ENCODE measurements around the gene PYDC1. TPM values are rescaled to one million over a fixed set of nuclear protein-coding genes. Genes with fewer than 3 reads are reported as not detected.

Gene PYDC1
- total and polyA plus RNA-seq, 10 of the 15 experiments (the other 5 are each of a cell fraction or from before 2014, with no cell fraction given): not detected

DNA sequence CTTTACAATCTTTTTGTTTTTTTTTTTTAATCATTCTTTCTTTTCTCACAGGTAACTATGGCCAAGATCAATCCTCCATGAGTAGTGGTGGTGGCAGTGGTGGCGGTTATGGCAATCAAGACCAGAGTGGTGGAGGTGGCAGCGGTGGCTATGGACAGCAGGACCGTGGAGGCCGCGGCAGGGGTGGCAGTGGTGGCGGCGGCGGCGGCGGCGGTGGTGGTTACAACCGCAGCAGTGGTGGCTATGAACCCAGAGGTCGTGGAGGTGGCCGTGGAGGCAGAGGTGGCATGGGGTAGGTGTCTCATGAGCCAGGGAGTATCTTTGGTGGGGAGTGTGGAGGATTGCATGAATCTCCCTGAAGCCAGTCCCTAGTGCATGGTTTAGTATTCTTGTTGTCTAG, 32.0 kb downstream of the PYDC1 start:
- TF ChIP-seq NR2C2 (IDR thresholded peaks at IDR 0.05; ENCODE audit: borderline replicate concordance, control insufficient read depth, insufficient read length, low read depth) (no peak), POLR2A (IDR thresholded peaks at IDR 0.05; ENCODE audit: low read depth, low read length) (peak; percentile 49)
- DNase-seq (ENCODE audit: low read depth, low spot score) (no peak), FAIRE-seq (no peak), ATAC-seq (no peak)
- RAD21 ChIA-PET (ENCODE audit: unreplicated experiment): interaction anchor here (2.1 kb wide), 1 partner anchor 17 kb away, joined by 8 read pairs; the partner anchor contains the start of gene PYCARD
- in situ Hi-C loops (cut with MboI) (no loop called here), intact Hi-C loops (cut with micrococcal nuclease; ENCODE audit: unreplicated experiment) (loop anchor here (5.0 to 10.0 kb wide), 2 partner anchors 188 to 690 kb away; partner anchors contain the start of gene ZNF267)
- POLR2A ChIA-PET: interaction anchor here (0.6 to 1.8 kb wide), 5 partner anchors 8 to 24 kb away, joined by 3 to 12 read pairs (median 5); partner anchors contain the start of gene PYCARD
- H4K20me1 ChIP-seq (ENCODE audit: control insufficient read depth, insufficient read depth): peaks cover 26% of the 10 kb centered on the region
- CTCF ChIA-PET: interaction anchor here (0.7 to 1.1 kb wide), 5 partner anchors 41 to 180 kb away, joined by 3 to 4 read pairs (median 3); no protein-coding TSS in a partner anchor
- H2AFZ ChIP-seq (ENCODE audit: control insufficient read depth, low read depth, low read length): no peak overlapping the region
- SMC1A ChIA-PET (ENCODE audit: uncharacterized antibody, unreplicated experiment): interaction anchor here (0.8 to 1.2 kb wide), 2 partner anchors 39 to 274 kb away, joined by 3 read pairs; partner anchors contain the start of gene ARMC5
- H3K27me3 ChIP-seq (replicated peaks in 1 of 2; ENCODE audit: control insufficient read depth in 2 of 2, insufficient read depth in 2 of 2, low read length in 1 of 2): no peaks in the 10 kb centered on the region
- H3K4me2 ChIP-seq (ENCODE audit: control insufficient read depth, insufficient read depth): no peak overlapping the region
- BruUV-seq (replicated peaks): no TSS peak
- H3K4me1 ChIP-seq (ENCODE audit: control insufficient read depth, insufficient read depth, low read length): no peaks in the 10 kb centered on the region; the same call in 1 of the 2 replicates
- WGBS (ENCODE audit: insufficient coverage, insufficient replicate concordance, low lambda C conversion rate, missing lambda C conversion rate): 97% methylated on average over 14 of the region's 14 CpGs
- no peaks in the 10 kb centered on the region for H3K9me3 ChIP-seq (replicated peaks; ENCODE audit: control insufficient read depth, insufficient read depth, low read length)
- no peak overlapping the region for H3K4me3 ChIP-seq
- H3K9ac ChIP-seq (ENCODE audit: control insufficient read depth, insufficient read depth, low read length): no peak overlapping the region
- H3K79me2 ChIP-seq (ENCODE audit: control insufficient read depth, insufficient read depth, low read length): peaks cover 85% of the 10 kb centered on the region
- no peak overlapping the region for H3K27ac ChIP-seq (ENCODE audit: control insufficient read depth, insufficient read depth)
- H3K36me3 ChIP-seq (ENCODE audit: control insufficient read depth in 2 of 2, insufficient read depth in 2 of 2, low read length in 1 of 2): peaks cover 31 to 56% of the 10 kb centered on the region in 2 experiments

DNA sequence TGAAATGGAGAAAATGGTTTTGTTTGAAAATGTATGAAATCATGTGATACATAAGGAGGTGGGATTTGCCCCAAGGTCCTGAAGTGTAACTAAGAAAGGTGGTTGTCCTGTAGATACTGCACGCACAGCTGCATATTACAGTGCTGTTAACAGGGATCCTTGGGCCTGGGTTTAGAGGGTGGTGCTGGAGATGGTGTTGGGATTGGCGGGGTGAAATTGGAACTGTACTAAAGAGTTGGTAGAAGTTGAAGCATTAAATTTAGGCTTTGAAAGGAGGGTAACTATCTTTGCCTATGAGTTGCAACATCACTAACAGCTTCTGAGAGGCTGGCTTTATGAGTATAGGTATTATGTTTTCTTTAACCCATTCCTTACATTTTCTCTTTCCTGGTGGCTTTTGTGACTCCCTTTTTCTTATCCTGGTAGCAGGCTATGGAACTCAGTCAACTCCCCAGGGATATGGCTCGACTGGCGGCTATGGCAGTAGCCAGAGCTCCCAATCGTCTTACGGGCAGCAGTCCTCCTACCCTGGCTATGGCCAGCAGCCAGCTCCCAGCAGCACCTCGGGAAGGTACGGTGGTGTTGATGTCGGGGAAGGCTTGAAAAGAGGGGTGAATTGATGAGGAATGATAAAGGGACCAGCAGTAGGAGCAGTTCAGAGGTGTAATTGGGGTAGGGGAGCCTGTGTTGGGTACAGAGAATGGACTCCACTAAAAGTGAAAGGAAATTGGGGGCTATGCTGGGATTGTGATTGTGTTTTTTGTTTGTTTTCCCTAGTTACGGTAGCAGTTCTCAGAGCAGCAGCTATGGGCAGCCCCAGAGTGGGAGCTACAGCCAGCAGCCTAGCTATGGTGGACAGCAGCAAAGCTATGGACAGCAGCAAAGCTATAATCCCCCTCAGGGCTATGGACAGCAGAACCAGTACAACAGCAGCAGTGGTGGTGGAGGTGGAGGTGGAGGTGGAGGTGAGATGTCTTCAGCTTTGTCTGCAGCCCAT, 33.2 kb downstream of the PYDC1 start:
- Histone ChIP-seq H2AFZ (ENCODE audit: control insufficient read depth, low read depth, low read length) (no peak overlapping the region), H3K79me2 (ENCODE audit: control insufficient read depth, insufficient read depth, low read length) (peaks cover 83% of the 10 kb centered on the region), H3K4me2 (ENCODE audit: control insufficient read depth, insufficient read depth) (peak overlapping the region; percentile 87), H3K9ac (ENCODE audit: control insufficient read depth, insufficient read depth, low read length) (peak overlapping the region; percentile 91; the same call in 1 of the 2 replicates), H3K4me3 (peak overlapping the region; percentile 87), H3K27ac (ENCODE audit: control insufficient read depth, insufficient read depth) (no peak overlapping the region), H3K4me1 (ENCODE audit: control insufficient read depth, insufficient read depth, low read length) (peaks cover 7% of the 10 kb centered on the region), H3K27me3 (replicated peaks in 1 of 2; ENCODE audit: control insufficient read depth in 2 of 2, insufficient read depth in 2 of 2, low read length in 1 of 2) (no peaks in the 10 kb centered on the region), H4K20me1 (ENCODE audit: control insufficient read depth, insufficient read depth) (peaks cover 26% of the 10 kb centered on the region), H3K9me3 (replicated peaks; ENCODE audit: control insufficient read depth, insufficient read depth, low read length) (no peaks in the 10 kb centered on the region), H3K36me3 (ENCODE audit: control insufficient read depth in 2 of 2, insufficient read depth in 2 of 2, low read length in 1 of 2) (peaks cover 25 to 47% of the 10 kb centered on the region in 2 experiments)
- CTCF ChIA-PET: interaction anchor here (0.7 to 2.2 kb wide), 6 partner anchors 42 to 260 kb away, joined by 3 to 4 read pairs (median 3); no protein-coding TSS in a partner anchor
- peak; percentile 35; the same call in 1 of the 2 replicates for TF ChIP-seq HDGF (IDR thresholded peaks at IDR 0.05)
- peak; percentile 73 for TF ChIP-seq POLR2AphosphoS5 (IDR thresholded peaks at IDR 0.05; ENCODE audit: low read length)
- peak; percentile 14; the same call in 1 of the 2 replicates for TF ChIP-seq SMAD5 (IDR thresholded peaks at IDR 0.05; ENCODE audit: low read depth)
- TF ChIP-seq, protein P1, sequence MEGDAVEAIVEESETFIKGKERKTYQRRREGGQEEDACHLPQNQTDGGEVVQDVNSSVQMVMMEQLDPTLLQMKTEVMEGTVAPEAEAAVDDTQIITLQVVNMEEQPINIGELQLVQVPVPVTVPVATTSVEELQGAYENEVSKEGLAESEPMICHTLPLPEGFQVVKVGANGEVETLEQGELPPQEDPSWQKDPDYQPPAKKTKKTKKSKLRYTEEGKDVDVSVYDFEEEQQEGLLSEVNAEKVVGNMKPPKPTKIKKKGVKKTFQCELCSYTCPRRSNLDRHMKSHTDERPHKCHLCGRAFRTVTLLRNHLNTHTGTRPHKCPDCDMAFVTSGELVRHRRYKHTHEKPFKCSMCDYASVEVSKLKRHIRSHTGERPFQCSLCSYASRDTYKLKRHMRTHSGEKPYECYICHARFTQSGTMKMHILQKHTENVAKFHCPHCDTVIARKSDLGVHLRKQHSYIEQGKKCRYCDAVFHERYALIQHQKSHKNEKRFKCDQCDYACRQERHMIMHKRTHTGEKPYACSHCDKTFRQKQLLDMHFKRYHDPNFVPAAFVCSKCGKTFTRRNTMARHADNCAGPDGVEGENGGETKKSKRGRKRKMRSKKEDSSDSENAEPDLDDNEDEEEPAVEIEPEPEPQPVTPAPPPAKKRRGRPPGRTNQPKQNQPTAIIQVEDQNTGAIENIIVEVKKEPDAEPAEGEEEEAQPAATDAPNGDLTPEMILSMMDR (IDR thresholded peaks at IDR 0.05 in 2 of 3, conservative IDR thresholded peaks at IDR 0.05 in 1 of 3; ENCODE audit: control insufficient read depth in 2 of 3, extremely low read depth in 1 of 3, insufficient read depth in 1 of 3, low read depth in 3 of 3, low read length in 3 of 3): no peak
- TF ChIP-seq GABPA (IDR thresholded peaks at IDR 0.05; ENCODE audit: low read depth): no peak
- 0 out of 2 replicates have a peak, but pooled peaks have one; percentile 22 for TF ChIP-seq FOXM1 (IDR thresholded peaks at IDR 0.05; ENCODE audit: low read depth, low read length)
- no peak for TF ChIP-seq MEF2B (IDR thresholded peaks at IDR 0.05; ENCODE audit: partially characterized antibody, poor library complexity, severe bottlenecking)
- TF ChIP-seq NFXL1 (IDR thresholded peaks at IDR 0.05; ENCODE audit: borderline replicate concordance): no peak
- no peak for TF ChIP-seq NRF1 (conservative IDR thresholded peaks at IDR 0.05; ENCODE audit: low read depth, low read length)
- TF ChIP-seq POLR2A (IDR thresholded peaks at IDR 0.05; ENCODE audit: low read depth, low read length): peak; percentile 41; the same call in 1 of the 2 replicates
- TSS peak; percentile 48 for BruUV-seq (replicated peaks)
- SMC1A ChIA-PET (ENCODE audit: uncharacterized antibody, unreplicated experiment): interaction anchor here (1.0 to 1.8 kb wide), 4 partner anchors 38 to 202 kb away, joined by 3 to 4 read pairs (median 3); no protein-coding TSS in a partner anchor
- 79% methylated on average over 10 of the region's 10 CpGs for WGBS (ENCODE audit: insufficient coverage, insufficient replicate concordance, low lambda C conversion rate, missing lambda C conversion rate)
- intact Hi-C loops (cut with micrococcal nuclease; ENCODE audit: unreplicated experiment) (loop anchor here (5.0 to 10.0 kb wide), 2 partner anchors 186 to 691 kb away; partner anchors contain the start of gene ZNF267), in situ Hi-C loops (cut with MboI) (no loop called here)
- RAD21 ChIA-PET (ENCODE audit: unreplicated experiment): interaction anchor here (1.3 to 2.1 kb wide), 3 partner anchors 19 to 66 kb away, joined by 3 to 8 read pairs (median 4); partner anchors contain the start of genes KAT8 and PYCARD
- ATAC-seq (no peak), FAIRE-seq (no peak), DNase-seq (ENCODE audit: low read depth, low spot score) (no peak)
- POLR2A ChIA-PET: interaction anchor here (0.5 to 2.2 kb wide), 10 partner anchors 9 to 83 kb away, joined by 3 to 12 read pairs (median 3); partner anchors contain the start of genes PYCARD and TRIM72

All from GM12878 (cell line).